IMR-90 (cell line): Measurements from ENCODE around the gene GDPD1. TPM values are rescaled to one million over a fixed set of nuclear protein-coding genes. Genes with fewer than 3 reads are reported as not detected.

Experiments
- ATAC-seq: fragments of 200-7000 bp; cut with Tn5 transposase; 2 replicates; pipeline ENCODE4 v1.9.1; 2020; ENCODE audit warnings: low read depth, mild to moderate bottlenecking, moderate library complexity
- BruUV-seq: library from RNA; stranded (reverse); fragments of 400-500 nt; replicated peaks from 2 replicates; lab custom pipeline; 2021; lab: Mats Ljungman, UMichigan
- CTCF ChIA-PET: fragments of 300-600 bp; formaldehyde crosslinking; extraction: SDS; loops from one replicate; lab custom pipeline; 2021; ENCODE audit warnings: antibody characterized with exemption; lab: Yijun Ruan, JAX
- POLR2A ChIA-PET: fragments of 300-600 bp; sonication (Branson Sonifier 250); formaldehyde crosslinking; loops from one replicate; lab custom pipeline; 2022; ENCODE audit warnings: antibody characterized with exemption; ENCODE audit not compliant: unreplicated experiment; lab: Charles Lee
- DNase-seq: peaks from one replicate; pipeline ENCODE4 v3.0.0; 2013
- H2AFZ ChIP-seq: replicated peaks from 2 replicates; pipeline ENCODE3; 2013; ENCODE audit warnings: low read length, mild to moderate bottlenecking; ENCODE audit not compliant: poor library complexity
- H2AK5ac ChIP-seq: 2 replicates; pipeline ENCODE4 v1.6.1; 2013; ENCODE audit warnings: low read depth, low read length, inconsistent platforms
- H2AK9ac ChIP-seq: replicated peaks from 2 replicates; pipeline ENCODE3; 2013; ENCODE audit warnings: mild to moderate bottlenecking, low read depth, low read length, moderate library complexity; ENCODE audit not compliant: poor library complexity
- H2BK120ac ChIP-seq: 2 replicates; pipeline ENCODE4 v1.6.1; 2013; ENCODE audit warnings: low read depth, low read length, inconsistent platforms
- H2BK15ac ChIP-seq: 3 replicates; pipeline ENCODE4 v1.6.1; 2013; ENCODE audit warnings: low read depth, low read length, inconsistent platforms
- H2BK20ac ChIP-seq: 2 replicates; pipeline ENCODE4 v1.6.1; 2013; ENCODE audit warnings: low read depth, mild to moderate bottlenecking, inconsistent platforms, low read length, moderate library complexity
- H2BK5ac ChIP-seq: 2 replicates; pipeline ENCODE4 v1.6.1; 2013; ENCODE audit warnings: mild to moderate bottlenecking, low read depth, low read length, inconsistent platforms; ENCODE audit not compliant: poor library complexity, severe bottlenecking
- H3K14ac ChIP-seq: replicated peaks from 2 replicates; pipeline ENCODE4 v1.6.1; 2013; ENCODE audit warnings: low read depth, low read length, inconsistent platforms
- H3K18ac ChIP-seq: 2 replicates; pipeline ENCODE4 v1.6.1; 2013; ENCODE audit warnings: low read depth, low read length, control low read depth
- H3K23ac ChIP-seq: 2 replicates; pipeline ENCODE4 v1.6.1; 2013; ENCODE audit warnings: low read depth, low read length, inconsistent platforms
- H3K27ac ChIP-seq: 2 replicates; pipeline ENCODE4 v1.5.1; 2013; ENCODE audit warnings: mild to moderate bottlenecking, control low read depth, low read length; ENCODE audit not compliant: insufficient read depth
- H3K27me3 ChIP-seq: 2 replicates; pipeline ENCODE4 v1.6.1; 2013; ENCODE audit warnings: low read length; ENCODE audit not compliant: control insufficient read depth, insufficient read depth
- H3K36me3 ChIP-seq: 2 replicates; pipeline ENCODE4 v1.6.1; 2013; ENCODE audit warnings: low read length, mixed read lengths; ENCODE audit not compliant: control insufficient read depth, insufficient read depth
- H3K4ac ChIP-seq: 2 replicates; pipeline ENCODE4 v1.6.1; 2013; ENCODE audit warnings: low read depth, low read length, inconsistent platforms
- H3K4me1 ChIP-seq: 2 replicates; pipeline ENCODE4 v1.6.1; 2013; ENCODE audit warnings: low read length, mixed read lengths; ENCODE audit not compliant: control insufficient read depth, insufficient read depth
- H3K4me2 ChIP-seq: 2 replicates; pipeline ENCODE4 v1.6.1; 2013; ENCODE audit warnings: low read depth, mild to moderate bottlenecking, control low read depth, low read length, moderate library complexity
- H3K4me3 ChIP-seq: 2 replicates; pipeline ENCODE4 v1.5.1; 2013; ENCODE audit warnings: low read depth, mild to moderate bottlenecking, control low read depth, low read length, moderate library complexity; ENCODE audit not compliant: insufficient read depth
- H3K56ac ChIP-seq: 2 replicates; pipeline ENCODE4 v1.6.1; 2013; ENCODE audit warnings: low read length, inconsistent platforms; ENCODE audit not compliant: insufficient read depth; ENCODE audit errors: extremely low read depth
- H3K79me1 ChIP-seq, 2 experiments: 2 replicates each; pipeline ENCODE4 v1.6.1; 2013; ENCODE audit warnings: low read length in 2 of 2, inconsistent platforms in 1 of 2, low read depth in 1 of 2
- H3K9ac ChIP-seq: 2 replicates; pipeline ENCODE4 v1.6.1; 2013; ENCODE audit warnings: low read depth, low read length, control low read depth
- H3K9me1 ChIP-seq: 2 replicates; pipeline ENCODE4 v1.6.1; 2013; ENCODE audit warnings: low read length, inconsistent platforms; ENCODE audit not compliant: insufficient read depth
- H3K9me3 ChIP-seq: 2 replicates; pipeline ENCODE4 v1.6.1; 2013; ENCODE audit warnings: low read length; ENCODE audit not compliant: control insufficient read depth, insufficient read depth
- H4K20me1 ChIP-seq: 2 replicates; pipeline ENCODE4 v1.6.1; 2013; ENCODE audit warnings: low read length, inconsistent platforms; ENCODE audit not compliant: insufficient read depth
- H4K5ac ChIP-seq: 2 replicates; pipeline ENCODE4 v1.6.1; 2013; ENCODE audit warnings: mild to moderate bottlenecking, low read depth, low read length, control low read depth
- H4K8ac ChIP-seq, 2 experiments: 2 replicates each; pipeline ENCODE4 v1.6.1; 2013; ENCODE audit warnings: low read depth in 2 of 2, low read length in 2 of 2, control low read depth in 1 of 2, inconsistent platforms in 1 of 2
- H4K91ac ChIP-seq: 2 replicates; pipeline ENCODE4 v1.6.1; 2013; ENCODE audit warnings: low read depth, low read length, inconsistent platforms; ENCODE audit not compliant: insufficient read depth
- CEBPB ChIP-seq: IDR thresholded peaks from 2 replicates; pipeline ENCODE4 v1.6.1; 2012; ENCODE audit warnings: low read depth, low read length, improper control_type of control experiment
- MXI1 ChIP-seq: IDR thresholded peaks from 2 replicates; pipeline ENCODE4 v1.6.1; 2012; ENCODE audit warnings: low read depth, mild to moderate bottlenecking, low read length, moderate library complexity, borderline replicate concordance
- WGBS, 2 experiments: methylation state at CpG; one replicate each; pipeline versions ENCODE4 v1.1.5 to v1.1.7; 2013; ENCODE audit warnings: missing lambda C conversion rate in 2 of 2; ENCODE audit not compliant: insufficient read length in 1 of 2; ENCODE audit errors: extremely low coverage in 2 of 2; 5-methylcytosine and 5-hydroxymethylcytosine counted together
- dilution Hi-C: fragments of 300-500 bp; cut with HindIII; formaldehyde crosslinking; loops from one replicate; pipeline ENCODE4 v1.14.3; 2018; ENCODE audit warnings: low sequenced_read_pairs; ENCODE audit not compliant: unreplicated experiment
- in situ Hi-C: fragments of 300-500 bp; cut with MboI; formaldehyde crosslinking; loops from 3 replicates; pipeline ENCODE4 v1.14.3; 2019; ENCODE audit warnings: low sequenced_read_pairs, inconsistent platforms, mixed read lengths
- intact Hi-C: fragments of 100-400 bp; cut with micrococcal nuclease; formaldehyde crosslinking; loops from 2 replicates; pipeline ENCODE4 v1.10.0; 2022
- polyA plus RNA-seq, 3 experiments: library from polyadenylated mRNA; depleted of rRNA; stranded (reverse); fragments of >200 nt; gene quantifications; 2 replicates each; pipeline ENCODE4 v1.2.3, GENCODE V29; 2012; ENCODE audit warnings: low replicate concordance in 1 of 3
- total RNA-seq: library from RNA; depleted of rRNA; stranded (reverse); fragments of >200 nt; gene quantifications from 2 replicates; pipeline ENCODE4 v1.2.3, GENCODE V29; 2012

GDPD1 gene
- total and polyA plus RNA-seq, 2 of the 4 experiments (the other 2 are of a cell fraction): 0.72 to 0.84 TPM

GRCh38 chr17:59221159-59221847 is 992 bp downstream of the GDPD1 start:
- H3K14ac ChIP-seq: no peak overlapping the region
- H2BK15ac ChIP-seq: no peak overlapping the region
- dilution Hi-C loops: no loop called here
- peak overlapping the region; percentile 95 for H2AFZ ChIP-seq
- H3K4me3 ChIP-seq: peak overlapping the region; percentile 69
- ChIA-PET POLR2A (no interaction called here), CTCF (no interaction called here)
- intact Hi-C loops: loop anchor here (2.0 to 5.0 kb wide), 2 partner anchors 89 to 221 kb away; no protein-coding TSS in a partner anchor
- no peaks in the 10 kb centered on the region for H4K20me1 ChIP-seq
- H2BK5ac ChIP-seq: no peak overlapping the region
- peak overlapping the region; percentile 83 to 95; a peak in 2 of 4 replicates for H4K8ac ChIP-seq
- H2AK9ac ChIP-seq: no peak overlapping the region
- H3K9ac ChIP-seq: peak overlapping the region; percentile 60
- in situ Hi-C loops: no loop called here
- peak overlapping the region; percentile 88 for H3K23ac ChIP-seq
- ATAC-seq (no peak), DNase-seq (no peak)
- H2BK120ac ChIP-seq: no peak overlapping the region
- no peak overlapping the region for H2BK20ac ChIP-seq
- BruUV-seq: no TSS peak
- H3K36me3 ChIP-seq: no peaks in the 10 kb centered on the region
- H4K91ac ChIP-seq: no peak overlapping the region
- H3K9me1 ChIP-seq: no peaks in the 10 kb centered on the region
- H3K27ac ChIP-seq: no peak overlapping the region; the same call in 1 of the 2 replicates
- TF ChIP-seq MXI1: no peak
- peak; percentile 80 for TF ChIP-seq CEBPB
- no peak overlapping the region for H3K18ac ChIP-seq
- 0 out of 2 replicates have a peak overlapping the region, but pooled peaks have one; percentile 2 for H4K5ac ChIP-seq
- WGBS, 2 experiments: 0% methylated on average over 6 of the region's 17 CpGs; no CpG with 5 or more reads in 1 of the 2 experiments
- no peak overlapping the region for H3K56ac ChIP-seq
- H2AK5ac ChIP-seq: no peak overlapping the region
- H3K27me3 ChIP-seq: no peaks in the 10 kb centered on the region
- H3K9me3 ChIP-seq: no peaks in the 10 kb centered on the region
- H3K79me1 ChIP-seq: 0 out of 4 replicates have a peak, but pooled peaks cover 0 to under 1% of the 10 kb centered on the region in 2 experiments
- H3K4ac ChIP-seq: 0 out of 2 replicates have a peak overlapping the region, but pooled peaks have one; percentile 61
- H3K4me1 ChIP-seq: no peaks in the 10 kb centered on the region
- H3K4me2 ChIP-seq: peak overlapping the region; percentile 79
